ENCODE results near the gene UFSP2. TPM values are rescaled to one million over a fixed set of nuclear protein-coding genes. Genes with fewer than 3 reads are reported as not detected.

Gene UFSP2
- total and polyA plus RNA-seq, 2 experiments from 2014 or later: 29.0 to 53.0 TPM

GRCh38 chr4:185463541-185463940 lies 37.8 kb upstream of the UFSP2 start (continued):
- TF ChIP-seq ZNF462 (CRISPR knock-in tag; IDR thresholded peaks at IDR 0.05) (no peak), ZNF114 (CRISPR knock-in tag; IDR thresholded peaks at IDR 0.05) (no peak), CTCF (conservative IDR thresholded peaks at IDR 0.05; ENCODE audit: low read depth in 2 of 2) (no peak), CREB1 (CRISPR knock-in tag; IDR thresholded peaks at IDR 0.05; ENCODE audit: low read depth) (no peak), STAT1 (IDR thresholded peaks at IDR 0.05; ENCODE audit: unreplicated experiment) (no peak), EZH2phosphoT487 (IDR thresholded peaks at IDR 0.05; ENCODE audit: unreplicated experiment) (no peak), POLR2AphosphoS5 (IDR thresholded peaks at IDR 0.05; ENCODE audit: low read depth) (no peak), NANOG (IDR thresholded peaks at IDR 0.05; ENCODE audit: borderline replicate concordance) (no peak)

GRCh38 chr4:185461565-185461964 lies 35.8 kb upstream of the UFSP2 start:
- Mint-ChIP-seq H3K9me3 (no peaks in the 10 kb centered on the region), H3K27ac (no peak overlapping the region), H3K4me3 (no peak overlapping the region), H3K36me3 (ENCODE audit: low read depth) (no peaks in the 10 kb centered on the region), H3K27me3 (ENCODE audit: insufficient read depth, low read depth, poor library complexity) (peaks cover 6% of the 10 kb centered on the region), H3K4me1 (peaks cover 28% of the 10 kb centered on the region)
- Histone ChIP-seq H3K4me2 (no peak overlapping the region), H3K27ac (ENCODE audit: low read depth) (no peak overlapping the region), H3K79me2 (replicated peaks; ENCODE audit: insufficient read depth) (no peaks in the 10 kb centered on the region), H3K4me3 (no peak overlapping the region), H4K20me1 (replicated peaks; ENCODE audit: insufficient read depth) (no peaks in the 10 kb centered on the region), H3K36me3 (ENCODE audit: insufficient read depth) (no peaks in the 10 kb centered on the region), H3F3A (replicated peaks; ENCODE audit: low read depth) (no peaks in the 10 kb centered on the region), H3K4me1 (ENCODE audit: insufficient read depth) (peaks cover 10% of the 10 kb centered on the region), H3K9me2 (ENCODE audit: insufficient read depth) (no peaks in the 10 kb centered on the region), H3K27me3 (ENCODE audit: insufficient read depth) (no peaks in the 10 kb centered on the region), H2AFZ (no peak overlapping the region)
- no peak for ATAC-seq
- TF ChIP-seq ETS1 (IDR thresholded peaks at IDR 0.05) (no peak), POLR2AphosphoS5 (IDR thresholded peaks at IDR 0.05; ENCODE audit: low read depth) (no peak), JUNB (IDR thresholded peaks at IDR 0.05; ENCODE audit: unreplicated experiment) (no peak), STAT1 (IDR thresholded peaks at IDR 0.05; ENCODE audit: unreplicated experiment) (no peak), EZH2phosphoT487 (IDR thresholded peaks at IDR 0.05; ENCODE audit: unreplicated experiment) (no peak), CTCF (conservative IDR thresholded peaks at IDR 0.05; ENCODE audit: low read depth in 2 of 2) (no peak)
- no peak for DNase-seq (ENCODE audit: low spot score)
